ENCODE measurements around the gene VSIG1.

- TF ChIP-seq CTCF (conservative IDR thresholded peaks at IDR 0.05; ENCODE audit: low read depth, low read length) (no peak), BHLHE40 (IDR thresholded peaks at IDR 0.05; ENCODE audit: low read depth, low read length) (no peak), POLR2A (IDR thresholded peaks at IDR 0.05; ENCODE audit: low read depth, low read length) (no peak), RAD21 (IDR thresholded peaks at IDR 0.05; ENCODE audit: low read length) (no peak), CEBPB (IDR thresholded peaks at IDR 0.05; ENCODE audit: low read depth, low read length) (no peak), MAFK (IDR thresholded peaks at IDR 0.05; ENCODE audit: low read depth, low read length) (no peak), MAZ (IDR thresholded peaks at IDR 0.05; ENCODE audit: borderline replicate concordance, low read depth, low read length) (no peak), SMC3 (IDR thresholded peaks at IDR 0.05; ENCODE audit: low read depth, low read length) (no peak)
Observed at GRCh38 chrX:108025954-108026600, 18.8 kb upstream of the VSIG1 start.

Measured in IMR-90 (cell line).